OCI-LY3 (cell line): Measurements from ENCODE around the gene CEP350.

Experiments used
- EZH2phosphoT487 ChIP-seq: fragments of 200-600 bp; shearing (Covaris generic); IDR thresholded peaks from 2 replicates; pipeline ENCODE4 v1.6.1; 2018; ENCODE audit warnings: antibody characterized with exemption, mixed run types, low read depth
- TF ChIP-seq, protein P1 (sequence below): fragments of 200-600, 300-600 bp; sonication (generic); IDR thresholded peaks from 2 replicates; pipeline ENCODE4 v1.5.1; 2014; ENCODE audit warnings: antibody characterized with exemption, low read length, low read depth

DNA sequence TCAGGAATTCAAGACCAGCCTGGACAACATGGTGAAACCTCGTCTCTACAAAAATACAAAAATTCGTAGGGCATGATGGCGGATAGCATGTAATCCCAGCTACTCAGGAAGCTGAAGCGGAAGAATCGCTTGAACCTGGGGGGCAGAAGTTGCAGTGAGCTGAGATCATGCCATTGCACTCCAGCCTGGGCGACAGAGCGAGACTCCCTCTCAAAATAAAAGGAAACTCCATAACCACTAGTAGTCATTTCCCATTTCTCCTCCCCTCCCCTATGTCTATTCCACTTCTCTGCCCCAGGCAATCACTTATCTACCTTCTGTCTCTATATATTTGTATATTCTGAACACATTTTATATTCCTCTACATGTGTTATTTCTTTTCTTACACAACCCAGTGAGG, 4.0 kb upstream of the CEP350 start:
- TF ChIP-seq, protein P1, sequence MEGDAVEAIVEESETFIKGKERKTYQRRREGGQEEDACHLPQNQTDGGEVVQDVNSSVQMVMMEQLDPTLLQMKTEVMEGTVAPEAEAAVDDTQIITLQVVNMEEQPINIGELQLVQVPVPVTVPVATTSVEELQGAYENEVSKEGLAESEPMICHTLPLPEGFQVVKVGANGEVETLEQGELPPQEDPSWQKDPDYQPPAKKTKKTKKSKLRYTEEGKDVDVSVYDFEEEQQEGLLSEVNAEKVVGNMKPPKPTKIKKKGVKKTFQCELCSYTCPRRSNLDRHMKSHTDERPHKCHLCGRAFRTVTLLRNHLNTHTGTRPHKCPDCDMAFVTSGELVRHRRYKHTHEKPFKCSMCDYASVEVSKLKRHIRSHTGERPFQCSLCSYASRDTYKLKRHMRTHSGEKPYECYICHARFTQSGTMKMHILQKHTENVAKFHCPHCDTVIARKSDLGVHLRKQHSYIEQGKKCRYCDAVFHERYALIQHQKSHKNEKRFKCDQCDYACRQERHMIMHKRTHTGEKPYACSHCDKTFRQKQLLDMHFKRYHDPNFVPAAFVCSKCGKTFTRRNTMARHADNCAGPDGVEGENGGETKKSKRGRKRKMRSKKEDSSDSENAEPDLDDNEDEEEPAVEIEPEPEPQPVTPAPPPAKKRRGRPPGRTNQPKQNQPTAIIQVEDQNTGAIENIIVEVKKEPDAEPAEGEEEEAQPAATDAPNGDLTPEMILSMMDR, result no peak
- TF ChIP-seq EZH2phosphoT487, result no peak
